Neural crest cell (in vitro differentiated cells): ENCODE results near the gene MCRIP1. TPM values are rescaled to one million over a fixed set of nuclear protein-coding genes. Genes with fewer than 3 reads are reported as not detected.

Experiments
- DNase-seq: peaks from one replicate; pipeline ENCODE4 v3.0.0; 2021; ENCODE audit warnings: low read depth, mixed read lengths, low spot score
- H3K27ac Mint-ChIP-seq: one replicate; pipeline ENCODE4 v1.8.0; 2021; ENCODE audit warnings: mild to moderate bottlenecking, mixed read lengths; ENCODE audit not compliant: unreplicated experiment
- H3K27me3 Mint-ChIP-seq: 2 replicates; pipeline ENCODE4 v1.8.0; 2021; ENCODE audit warnings: low read depth, mild to moderate bottlenecking, mixed read lengths
- H3K36me3 Mint-ChIP-seq: 2 replicates; pipeline ENCODE4 v1.8.0; 2021; ENCODE audit warnings: low read depth, mild to moderate bottlenecking, mixed read lengths
- H3K4me1 Mint-ChIP-seq: 2 replicates; pipeline ENCODE4 v1.8.0; 2021; ENCODE audit warnings: mixed read lengths
- H3K4me3 Mint-ChIP-seq: one replicate; pipeline ENCODE4 v1.8.0; 2021; ENCODE audit warnings: mild to moderate bottlenecking, mixed read lengths
- H3K9me3 Mint-ChIP-seq: 2 replicates; pipeline ENCODE4 v1.8.0; 2021; ENCODE audit warnings: mixed read lengths
- CTCF ChIP-seq: fragments of 200-600 bp; sonication (generic); conservative IDR thresholded peaks from 2 replicates; pipeline ENCODE4 v1.5.0; 2021; ENCODE audit warnings: antibody characterized with exemption, mild to moderate bottlenecking
- total RNA-seq: library from RNA; stranded (reverse); gene quantifications from 2 replicates; pipeline ENCODE4 v1.2.1, GENCODE V29; 2021

MCRIP1 gene
- total RNA-seq, 1 donor from 2014 or later: 200 TPM

GRCh38 chr17:81807839-81808238, 25.3 kb downstream of the MCRIP1 start:
- Mint-ChIP-seq H3K4me1 (no peaks in the 10 kb centered on the region), H3K27ac (no peak overlapping the region), H3K4me3 (no peak overlapping the region), H3K36me3 (no peaks in the 10 kb centered on the region), H3K27me3 (peaks cover 58% of the 10 kb centered on the region), H3K9me3 (no peaks in the 10 kb centered on the region)
- DNase-seq: no peak
- TF ChIP-seq CTCF: no peak

- Mint-ChIP-seq H3K27me3 (peaks cover 64% of the 10 kb centered on the region), H3K4me3 (no peak overlapping the region), H3K4me1 (no peaks in the 10 kb centered on the region), H3K36me3 (no peaks in the 10 kb centered on the region), H3K9me3 (no peaks in the 10 kb centered on the region), H3K27ac (no peak overlapping the region)
- no peak for TF ChIP-seq CTCF
- DNase-seq: no peak
Observed at GRCh38 chr17:81807210-81807719, 25.8 kb downstream of the MCRIP1 start.

- Mint-ChIP-seq H3K4me1 (no peaks in the 10 kb centered on the region), H3K36me3 (no peaks in the 10 kb centered on the region), H3K4me3 (no peak overlapping the region), H3K27me3 (peaks cover 70% of the 10 kb centered on the region), H3K9me3 (no peaks in the 10 kb centered on the region), H3K27ac (no peak overlapping the region)
- TF ChIP-seq CTCF: no peak
- DNase-seq: no peak
Observed at GRCh38 chr17:81806461-81807209, 26.5 kb downstream of the MCRIP1 start.

- no peak for DNase-seq
- H3K27me3 Mint-ChIP-seq: peaks cover 78% of the 10 kb centered on the region
- H3K4me3 Mint-ChIP-seq: no peak overlapping the region
- no peak overlapping the region for H3K27ac Mint-ChIP-seq
- H3K9me3 Mint-ChIP-seq: no peaks in the 10 kb centered on the region
- no peaks in the 10 kb centered on the region for H3K4me1 Mint-ChIP-seq
- H3K36me3 Mint-ChIP-seq: no peaks in the 10 kb centered on the region
- TF ChIP-seq CTCF: no peak
Observed at GRCh38 chr17:81805707-81806460, 27.2 kb downstream of the MCRIP1 start.

- H3K4me1 Mint-ChIP-seq: no peaks in the 10 kb centered on the region
- H3K9me3 Mint-ChIP-seq: no peaks in the 10 kb centered on the region
- no peak for TF ChIP-seq CTCF
- H3K36me3 Mint-ChIP-seq: no peaks in the 10 kb centered on the region
- H3K27me3 Mint-ChIP-seq: peaks cover 87% of the 10 kb centered on the region
- H3K4me3 Mint-ChIP-seq: no peak overlapping the region
- DNase-seq: no peak
- H3K27ac Mint-ChIP-seq: no peak overlapping the region
Observed at GRCh38 chr17:81804559-81805399, 28.3 kb downstream of the MCRIP1 start.
